Measurements from ENCODE around the gene NOS1AP. TPM values are rescaled to one million over a fixed set of nuclear protein-coding genes. Genes with fewer than 3 reads are reported as not detected.

The NOS1AP gene
- total RNA-seq, 1 donor from 2014 or later: under 0.01 TPM

DNA sequence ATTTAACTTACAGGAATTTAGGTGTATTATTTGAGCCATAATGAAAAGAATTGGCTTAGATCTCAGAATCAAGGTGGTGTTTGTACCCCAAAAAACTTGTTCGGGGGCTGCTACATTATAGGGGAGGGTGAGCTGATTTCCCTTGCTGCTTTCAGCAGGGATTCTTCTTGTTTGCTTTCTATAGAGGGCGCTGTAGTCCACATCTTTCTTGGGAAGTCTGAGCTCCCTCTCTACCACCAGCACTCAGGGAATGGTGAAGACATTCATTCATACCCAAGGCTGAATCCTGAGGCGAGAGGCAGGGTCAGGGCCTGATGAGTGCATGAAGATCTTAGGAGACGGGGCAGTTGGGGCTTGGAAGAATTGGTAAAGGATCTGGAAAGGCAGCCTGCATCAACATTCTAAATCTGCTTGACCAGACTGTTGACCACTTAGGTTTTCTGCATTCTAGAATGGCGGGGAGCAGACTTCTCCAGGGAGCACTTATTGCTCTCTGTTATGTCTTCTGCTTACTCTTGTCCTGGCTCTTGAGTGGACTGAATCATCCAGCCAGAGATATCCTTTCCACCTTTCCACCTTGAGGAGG is 288.3 kb downstream of the NOS1AP start:
- Histone ChIP-seq H3K4me1 (ENCODE audit: control insufficient read depth in 3 of 3, insufficient read depth in 3 of 3, low read length in 3 of 3) (peaks cover 0 to 2% (median 0%) of the 10 kb centered on the region in 3 donors), H3K4me3 (ENCODE audit: low read length in 3 of 3) (no peak overlapping the region), H3K9ac (ENCODE audit: low read depth in 1 of 3, low read length in 3 of 3) (no peak overlapping the region)

DNA sequence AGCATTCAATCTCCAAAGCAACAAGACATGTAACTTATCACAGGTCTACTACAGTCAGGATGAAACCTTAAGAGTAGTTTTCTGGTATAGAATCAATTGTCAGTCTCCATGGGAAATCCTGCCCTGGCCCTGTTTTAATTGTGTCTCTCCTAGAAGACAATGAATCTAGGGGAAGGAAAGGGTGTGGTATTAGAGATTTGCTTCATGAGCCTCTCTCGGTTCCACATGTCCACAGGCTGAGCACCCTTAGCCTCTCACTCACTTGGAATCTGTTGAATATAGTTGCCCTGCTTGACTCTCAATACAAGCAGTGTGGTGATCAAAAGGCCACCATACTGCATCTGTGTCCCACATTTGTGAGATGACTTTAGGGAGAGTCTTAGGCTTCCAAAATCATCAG is 289.4 kb downstream of the NOS1AP start:
- Histone ChIP-seq H3K27ac (ENCODE audit: low read depth, low read length) (no peak overlapping the region), H3K4me3 (ENCODE audit: low read length in 3 of 3) (no peak overlapping the region), H3K4me1 (ENCODE audit: control insufficient read depth in 3 of 3, insufficient read depth in 3 of 3, low read length in 3 of 3) (no peaks in the 10 kb centered on the region), H3K27me3 (ENCODE audit: control insufficient read depth in 3 of 3, insufficient read depth in 3 of 3, low read length in 3 of 3) (no peaks in the 10 kb centered on the region), H3K36me3 (ENCODE audit: control insufficient read depth in 3 of 3, insufficient read depth in 3 of 3, low read length in 3 of 3) (no peaks in the 10 kb centered on the region), H3K9ac (ENCODE audit: low read depth in 1 of 3, low read length in 3 of 3) (no peak overlapping the region), H3K9me3 (ENCODE audit: control insufficient read depth in 3 of 3, low read length in 3 of 3) (no peaks in the 10 kb centered on the region)

More for the DNA sequence above, 288.3 kb downstream of the NOS1AP start:
- Histone ChIP-seq H3K27me3 (ENCODE audit: control insufficient read depth in 3 of 3, insufficient read depth in 3 of 3, low read length in 3 of 3) (peaks cover 0 to 3% (median 0%) of the 10 kb centered on the region in 3 donors), H3K9me3 (ENCODE audit: control insufficient read depth in 3 of 3, low read length in 3 of 3) (no peaks in the 10 kb centered on the region), H3K27ac (ENCODE audit: low read depth, low read length) (no peak overlapping the region), H3K36me3 (ENCODE audit: control insufficient read depth in 3 of 3, insufficient read depth in 3 of 3, low read length in 3 of 3) (no peaks in the 10 kb centered on the region)

DNA sequence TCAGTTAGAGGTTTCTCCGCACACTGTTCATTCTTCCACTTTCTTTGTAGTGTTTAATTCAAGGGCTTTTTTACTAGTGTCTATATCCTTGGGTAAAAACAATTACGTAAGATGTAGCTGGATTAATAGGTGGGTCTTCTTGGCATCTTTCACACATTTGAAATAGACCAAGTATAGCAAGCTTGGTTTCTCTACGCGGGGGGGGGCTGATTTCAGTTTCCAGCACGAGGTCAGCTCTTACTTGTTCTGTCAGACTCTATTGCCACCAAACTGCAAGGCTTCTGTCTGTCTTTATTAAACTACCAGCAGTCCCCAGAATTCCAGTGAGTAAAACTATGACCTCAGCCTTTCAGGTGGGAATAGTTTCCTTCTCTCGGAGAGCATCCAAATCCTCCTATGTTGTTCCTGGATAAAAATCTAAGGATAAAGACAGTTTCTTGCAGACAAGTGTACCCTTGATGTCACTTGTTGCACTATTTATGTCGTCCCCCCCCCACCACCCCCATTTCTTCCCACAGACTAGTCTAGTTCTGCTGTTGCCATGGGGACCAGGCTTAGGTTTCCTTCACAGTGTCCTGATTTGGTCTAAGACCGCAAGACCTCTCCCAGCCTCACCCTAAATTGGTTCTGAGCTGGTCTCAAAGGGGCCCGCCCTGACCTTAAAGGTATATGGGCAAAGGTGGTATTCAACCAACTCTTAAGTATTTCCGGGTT is 290.2 kb downstream of the NOS1AP start:
- Histone ChIP-seq H3K36me3 (ENCODE audit: control insufficient read depth in 3 of 3, insufficient read depth in 3 of 3, low read length in 3 of 3) (no peaks in the 10 kb centered on the region), H3K27me3 (ENCODE audit: control insufficient read depth in 3 of 3, insufficient read depth in 3 of 3, low read length in 3 of 3) (no peaks in the 10 kb centered on the region), H3K27ac (ENCODE audit: low read depth, low read length) (no peak overlapping the region), H3K4me1 (ENCODE audit: control insufficient read depth in 3 of 3, insufficient read depth in 3 of 3, low read length in 3 of 3) (no peaks in the 10 kb centered on the region), H3K4me3 (ENCODE audit: low read length in 3 of 3) (no peak overlapping the region), H3K9ac (ENCODE audit: low read depth in 1 of 3, low read length in 3 of 3) (no peak overlapping the region), H3K9me3 (ENCODE audit: control insufficient read depth in 3 of 3, low read length in 3 of 3) (no peaks in the 10 kb centered on the region)

DNA sequence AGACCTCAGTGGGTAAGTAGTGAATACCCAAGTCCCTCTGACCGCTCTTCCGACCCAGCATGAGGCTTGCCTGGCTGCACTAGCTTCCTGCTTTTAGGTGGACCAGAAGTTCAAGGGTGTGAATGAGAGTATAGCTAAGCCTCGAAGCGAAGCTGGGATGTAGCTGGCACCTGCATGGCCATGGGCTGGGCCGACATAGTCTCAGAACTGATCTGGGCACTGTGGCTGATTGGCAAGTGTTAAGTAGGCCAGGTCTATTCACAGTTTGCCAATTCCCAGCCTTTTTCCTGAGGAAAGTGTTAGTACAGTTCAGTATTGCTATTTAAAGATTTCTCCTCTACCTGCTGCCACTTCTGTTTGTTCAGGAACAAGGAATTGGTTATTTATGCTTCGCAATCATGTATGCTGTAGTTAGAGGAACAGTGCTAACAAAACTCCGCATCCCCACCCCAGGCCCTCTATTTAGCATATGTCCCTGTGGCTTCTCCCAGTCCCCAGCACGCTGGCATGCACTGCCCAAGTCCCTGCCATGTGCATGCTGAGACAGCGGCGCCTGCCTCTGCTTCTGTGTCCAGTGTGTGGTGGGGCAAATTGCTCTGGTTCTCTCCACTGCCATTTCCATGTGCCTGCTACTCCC is 290.9 kb downstream of the NOS1AP start:
- no peaks in the 10 kb centered on the region for H3K9me3 ChIP-seq (ENCODE audit: control insufficient read depth in 3 of 3, low read length in 3 of 3)
- H3K27ac ChIP-seq (ENCODE audit: low read depth, low read length): no peak overlapping the region
- no peaks in the 10 kb centered on the region for H3K27me3 ChIP-seq (ENCODE audit: control insufficient read depth in 3 of 3, insufficient read depth in 3 of 3, low read length in 3 of 3)
- no peaks in the 10 kb centered on the region for H3K4me1 ChIP-seq (ENCODE audit: control insufficient read depth in 3 of 3, insufficient read depth in 3 of 3, low read length in 3 of 3)
- H3K4me3 ChIP-seq (ENCODE audit: low read length in 3 of 3): no peak overlapping the region
- H3K36me3 ChIP-seq (ENCODE audit: control insufficient read depth in 3 of 3, insufficient read depth in 3 of 3, low read length in 3 of 3): no peaks in the 10 kb centered on the region
- no peak overlapping the region for H3K9ac ChIP-seq (ENCODE audit: low read depth in 1 of 3, low read length in 3 of 3)

DNA sequence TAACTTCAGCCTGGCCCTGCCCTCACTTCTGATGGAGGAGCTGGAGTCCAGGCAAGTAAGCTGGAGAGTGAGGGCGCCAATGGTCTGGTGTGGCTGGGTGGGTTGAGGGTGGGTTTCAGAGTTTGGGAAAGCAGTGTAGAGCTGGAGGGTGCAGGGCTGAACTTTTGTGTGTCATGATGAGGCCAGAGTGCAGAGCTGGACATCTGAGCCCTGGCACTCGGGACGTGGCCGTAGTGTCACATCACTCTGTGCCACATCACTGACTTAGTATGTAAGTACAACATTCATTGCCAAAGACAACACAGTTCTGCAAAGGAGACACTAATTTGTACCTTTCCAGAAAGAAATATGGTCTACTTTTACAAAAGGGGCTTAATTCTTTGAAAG is 291.4 kb downstream of the NOS1AP start:
- H3K27me3 ChIP-seq (ENCODE audit: control insufficient read depth in 3 of 3, insufficient read depth in 3 of 3, low read length in 3 of 3): peaks cover 0 to 1% (median 0%) of the 10 kb centered on the region in 3 donors
- no peak overlapping the region for H3K27ac ChIP-seq (ENCODE audit: low read depth, low read length)
- H3K4me3 ChIP-seq (ENCODE audit: low read length in 3 of 3): no peak overlapping the region
- no peaks in the 10 kb centered on the region for H3K9me3 ChIP-seq (ENCODE audit: control insufficient read depth in 3 of 3, low read length in 3 of 3)
- no peaks in the 10 kb centered on the region for H3K36me3 ChIP-seq (ENCODE audit: control insufficient read depth in 3 of 3, insufficient read depth in 3 of 3, low read length in 3 of 3)
- no peaks in the 10 kb centered on the region for H3K4me1 ChIP-seq (ENCODE audit: control insufficient read depth in 3 of 3, insufficient read depth in 3 of 3, low read length in 3 of 3)
- H3K9ac ChIP-seq (ENCODE audit: low read depth in 1 of 3, low read length in 3 of 3): no peak overlapping the region

DNA sequence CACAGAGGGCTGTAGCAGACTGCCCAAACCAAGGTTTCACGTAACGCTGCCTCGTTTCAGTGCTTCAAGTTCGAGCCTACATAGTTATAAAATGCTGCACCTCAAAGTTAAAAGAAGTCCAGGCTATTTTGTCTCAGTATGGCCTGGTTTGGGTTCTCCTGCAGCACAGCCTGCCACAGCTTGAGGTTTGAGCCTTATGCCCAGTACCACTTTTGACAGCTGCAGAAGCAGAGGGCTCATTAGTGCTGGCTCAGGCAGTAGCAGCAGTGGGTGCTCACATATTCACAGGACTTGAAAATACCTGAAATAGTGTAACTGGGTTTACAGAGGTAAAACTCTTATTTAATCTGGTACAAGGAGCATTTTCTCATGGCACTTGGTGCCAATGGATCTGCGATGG is 291.9 kb downstream of the NOS1AP start:
- no peak overlapping the region for H3K27ac ChIP-seq (ENCODE audit: low read depth, low read length)
- H3K4me3 ChIP-seq (ENCODE audit: low read length in 3 of 3): no peak overlapping the region
- H3K9me3 ChIP-seq (ENCODE audit: control insufficient read depth in 3 of 3, low read length in 3 of 3): no peaks in the 10 kb centered on the region
- peaks cover 0 to 3% (median 0%) of the 10 kb centered on the region in 3 donors for H3K27me3 ChIP-seq (ENCODE audit: control insufficient read depth in 3 of 3, insufficient read depth in 3 of 3, low read length in 3 of 3)
- no peaks in the 10 kb centered on the region for H3K4me1 ChIP-seq (ENCODE audit: control insufficient read depth in 3 of 3, insufficient read depth in 3 of 3, low read length in 3 of 3)
- no peak overlapping the region for H3K9ac ChIP-seq (ENCODE audit: low read depth in 1 of 3, low read length in 3 of 3)
- no peaks in the 10 kb centered on the region for H3K36me3 ChIP-seq (ENCODE audit: control insufficient read depth in 3 of 3, insufficient read depth in 3 of 3, low read length in 3 of 3)

DNA sequence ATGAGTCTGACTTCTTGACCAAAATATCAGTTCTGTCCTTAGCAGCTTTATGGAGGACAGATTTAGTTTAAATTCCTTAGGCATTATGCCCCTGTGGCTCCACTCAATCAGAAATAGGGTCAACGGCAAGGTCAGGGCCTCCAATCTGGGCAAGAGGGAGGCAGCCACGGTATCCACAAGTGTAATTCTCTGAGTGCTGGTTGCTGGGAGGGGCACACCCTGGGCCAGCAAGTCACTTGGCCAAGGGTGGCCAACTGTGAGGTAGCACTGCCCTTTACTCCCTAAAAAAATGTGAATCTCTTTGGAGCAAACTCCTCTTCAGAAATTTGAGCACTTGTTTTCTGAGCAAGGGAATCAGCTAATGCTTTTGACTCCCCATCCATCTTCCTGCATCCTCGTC is 294.3 kb downstream of the NOS1AP start:
- H3K4me1 ChIP-seq (ENCODE audit: control insufficient read depth in 3 of 3, insufficient read depth in 3 of 3, low read length in 3 of 3): no peaks in the 10 kb centered on the region
- no peaks in the 10 kb centered on the region for H3K9me3 ChIP-seq (ENCODE audit: control insufficient read depth in 3 of 3, low read length in 3 of 3)
- H3K36me3 ChIP-seq (ENCODE audit: control insufficient read depth in 3 of 3, insufficient read depth in 3 of 3, low read length in 3 of 3): no peaks in the 10 kb centered on the region
- H3K4me3 ChIP-seq (ENCODE audit: low read length in 3 of 3): no peak overlapping the region
- H3K9ac ChIP-seq (ENCODE audit: low read depth in 1 of 3, low read length in 3 of 3): no peak overlapping the region
- no peak overlapping the region for H3K27ac ChIP-seq (ENCODE audit: low read depth, low read length)
- H3K27me3 ChIP-seq (ENCODE audit: control insufficient read depth in 3 of 3, insufficient read depth in 3 of 3, low read length in 3 of 3): peaks cover 0 to 3% (median 0%) of the 10 kb centered on the region in 3 donors

DNA sequence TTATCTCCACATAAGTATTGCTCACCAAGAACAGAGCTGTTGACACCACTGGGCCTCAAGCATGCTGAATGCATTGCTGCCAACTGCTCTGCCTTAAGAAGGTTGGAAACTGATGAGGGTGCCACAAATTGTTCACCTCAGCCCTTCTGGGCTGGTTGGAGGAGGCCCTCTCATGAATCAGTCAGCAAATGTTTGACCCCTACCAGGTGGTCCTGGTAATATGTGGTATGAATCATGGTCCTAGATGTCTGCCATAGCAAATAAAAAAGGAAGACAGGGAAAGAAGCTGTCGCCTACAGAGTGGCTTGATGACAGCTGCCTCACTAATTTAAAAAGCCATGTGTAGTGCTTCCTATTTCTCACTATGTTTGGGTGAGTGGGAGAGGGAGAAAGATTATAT is 295.0 kb downstream of the NOS1AP start:
- no peak overlapping the region for H3K9ac ChIP-seq (ENCODE audit: low read depth in 1 of 3, low read length in 3 of 3)
- no peaks in the 10 kb centered on the region for H3K36me3 ChIP-seq (ENCODE audit: control insufficient read depth in 3 of 3, insufficient read depth in 3 of 3, low read length in 3 of 3)
- peaks cover 0 to 3% (median 0%) of the 10 kb centered on the region in 3 donors for H3K27me3 ChIP-seq (ENCODE audit: control insufficient read depth in 3 of 3, insufficient read depth in 3 of 3, low read length in 3 of 3)
- no peaks in the 10 kb centered on the region for H3K9me3 ChIP-seq (ENCODE audit: control insufficient read depth in 3 of 3, low read length in 3 of 3)
- H3K4me3 ChIP-seq (ENCODE audit: low read length in 3 of 3): no peak overlapping the region
- no peak overlapping the region for H3K27ac ChIP-seq (ENCODE audit: low read depth, low read length)
- H3K4me1 ChIP-seq (ENCODE audit: control insufficient read depth in 3 of 3, insufficient read depth in 3 of 3, low read length in 3 of 3): no peaks in the 10 kb centered on the region

DNA sequence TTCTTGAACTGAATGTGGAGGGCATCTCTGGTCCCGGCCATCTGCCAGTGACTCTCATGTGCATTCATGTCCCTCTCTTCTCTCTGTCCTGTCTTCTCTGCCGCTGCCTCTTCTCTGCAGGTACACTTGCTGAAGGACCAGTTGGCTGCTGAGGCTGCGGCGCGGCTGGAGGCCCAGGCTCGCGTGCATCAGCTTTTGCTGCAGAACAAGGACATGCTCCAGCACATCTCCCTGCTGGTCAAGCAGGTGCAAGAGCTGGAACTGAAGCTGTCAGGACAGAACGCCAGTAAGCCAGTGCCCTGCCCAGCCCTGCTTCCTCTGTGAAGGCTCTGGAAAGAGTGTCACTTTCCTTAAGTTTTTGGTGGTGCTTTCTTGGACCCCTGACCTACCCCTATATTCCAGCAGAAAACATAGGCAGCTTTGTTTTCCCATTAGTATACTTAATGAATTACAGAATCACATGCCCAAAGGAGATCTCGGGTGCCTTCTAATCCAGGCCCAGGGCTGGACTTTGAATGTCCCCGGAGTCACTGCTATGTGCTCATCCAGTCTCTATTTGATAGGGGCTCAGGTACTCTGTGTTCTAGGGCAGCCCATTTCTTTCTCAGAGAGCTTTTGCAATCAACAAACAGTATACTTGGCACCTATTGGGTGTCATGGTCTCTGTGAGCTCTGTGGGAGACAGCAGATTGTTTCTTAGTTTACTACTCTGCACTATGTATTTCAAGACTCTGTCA is 296.0 kb downstream of the NOS1AP start:
- Histone ChIP-seq H3K4me3 (ENCODE audit: low read length in 3 of 3) (no peak overlapping the region), H3K27me3 (ENCODE audit: control insufficient read depth in 3 of 3, insufficient read depth in 3 of 3, low read length in 3 of 3) (peaks cover 0 to 3% (median 0%) of the 10 kb centered on the region in 3 donors), H3K4me1 (ENCODE audit: control insufficient read depth in 3 of 3, insufficient read depth in 3 of 3, low read length in 3 of 3) (no peaks in the 10 kb centered on the region), H3K27ac (ENCODE audit: low read depth, low read length) (no peak overlapping the region), H3K9ac (ENCODE audit: low read depth in 1 of 3, low read length in 3 of 3) (no peak overlapping the region), H3K9me3 (ENCODE audit: control insufficient read depth in 3 of 3, low read length in 3 of 3) (no peaks in the 10 kb centered on the region), H3K36me3 (ENCODE audit: control insufficient read depth in 3 of 3, insufficient read depth in 3 of 3, low read length in 3 of 3) (no peaks in the 10 kb centered on the region)

DNA sequence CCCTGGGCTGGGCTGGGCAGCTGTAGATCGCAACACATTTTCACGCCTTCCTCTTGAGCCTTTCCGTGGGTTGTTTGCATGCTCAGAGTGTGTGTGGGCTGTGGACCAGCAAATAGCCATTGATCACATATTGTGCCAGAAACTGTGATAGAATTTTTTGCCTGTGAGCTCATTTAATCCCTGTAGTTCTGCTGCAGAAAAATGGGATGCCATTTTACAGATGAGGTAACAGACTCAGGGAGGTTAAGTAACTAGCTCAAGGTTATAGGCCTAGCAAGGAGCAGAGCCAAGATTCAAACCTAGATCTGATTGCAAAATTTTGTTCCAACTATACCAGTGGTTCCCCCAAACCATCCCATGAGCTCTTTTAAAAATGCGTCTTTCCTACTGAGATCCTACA is 296.7 kb downstream of the NOS1AP start:
- no peaks in the 10 kb centered on the region for H3K9me3 ChIP-seq (ENCODE audit: control insufficient read depth in 3 of 3, low read length in 3 of 3)
- H3K4me1 ChIP-seq (ENCODE audit: control insufficient read depth in 3 of 3, insufficient read depth in 3 of 3, low read length in 3 of 3): no peaks in the 10 kb centered on the region
- H3K36me3 ChIP-seq (ENCODE audit: control insufficient read depth in 3 of 3, insufficient read depth in 3 of 3, low read length in 3 of 3): no peaks in the 10 kb centered on the region
- H3K27ac ChIP-seq (ENCODE audit: low read depth, low read length): no peak overlapping the region
- no peak overlapping the region for H3K9ac ChIP-seq (ENCODE audit: low read depth in 1 of 3, low read length in 3 of 3)
- no peak overlapping the region for H3K4me3 ChIP-seq (ENCODE audit: low read length in 3 of 3)
- peaks cover 0 to 3% (median 0%) of the 10 kb centered on the region in 3 donors for H3K27me3 ChIP-seq (ENCODE audit: control insufficient read depth in 3 of 3, insufficient read depth in 3 of 3, low read length in 3 of 3)
